Fibroblast of lung (primary cell): ENCODE data around the gene SLK. TPM values are rescaled to one million over a fixed set of nuclear protein-coding genes. Genes with fewer than 3 reads are reported as not detected.

Experiments
- DNase-seq, 2 donors: peaks; one replicate each; pipeline versions ENCODE4 v3.0.0 to v3.0.0-alpha.2; 2010; ENCODE audit warnings: low read depth in 2 of 2
- H2AFZ ChIP-seq: 2 replicates; pipeline ENCODE4 v1.5.1; 2012; ENCODE audit warnings: low read length, control low read depth, inconsistent platforms
- H3K27ac ChIP-seq: 2 replicates; pipeline ENCODE4 v1.5.1; 2011; ENCODE audit warnings: low read length, control low read depth; ENCODE audit not compliant: insufficient read depth
- H3K27me3 ChIP-seq: 2 replicates; pipeline ENCODE4 v1.5.1; 2011; ENCODE audit warnings: mild to moderate bottlenecking, low read length; ENCODE audit not compliant: control insufficient read depth, insufficient read depth
- H3K36me3 ChIP-seq: 2 replicates; pipeline ENCODE4 v1.5.1; 2011; ENCODE audit warnings: low read length; ENCODE audit not compliant: control insufficient read depth, insufficient read depth
- H3K4me1 ChIP-seq: 2 replicates; pipeline ENCODE4 v1.5.1; 2011; ENCODE audit warnings: low read length; ENCODE audit not compliant: control insufficient read depth, insufficient read depth; ENCODE audit errors: extremely low read depth
- H3K4me2 ChIP-seq: 2 replicates; pipeline ENCODE4 v1.5.1; 2011; ENCODE audit warnings: low read length, control low read depth; ENCODE audit not compliant: insufficient read depth; ENCODE audit errors: extremely low read depth
- H3K4me3 ChIP-seq, 4 experiments: fragments of 200-600 bp in 1 of 4; sonication (generic) in 1 of 4; replicated peaks in 1 of 4; 2 replicates each; pipeline ENCODE4 v1.5.1; 2011 to 2016; ENCODE audit warnings: low read length in 4 of 4, low read depth in 3 of 4, mild to moderate bottlenecking in 3 of 4, control low read depth in 2 of 4, inconsistent platforms in 1 of 4, mixed read lengths in 1 of 4; ENCODE audit not compliant: insufficient read depth in 1 of 4; ENCODE audit errors: control extremely low read depth in 1 of 4
- H3K79me2 ChIP-seq: 2 replicates; pipeline ENCODE4 v1.5.1; 2012; ENCODE audit warnings: mild to moderate bottlenecking, low read length, inconsistent platforms; ENCODE audit not compliant: control insufficient read depth, insufficient read depth
- H3K9ac ChIP-seq: 2 replicates; pipeline ENCODE4 v1.5.1; 2011; ENCODE audit warnings: mild to moderate bottlenecking, low read length, control low read depth; ENCODE audit not compliant: insufficient read depth
- H3K9me3 ChIP-seq: 2 replicates; pipeline ENCODE4 v1.5.1; 2012; ENCODE audit warnings: low read depth, low read length; ENCODE audit not compliant: control insufficient read depth, insufficient read depth
- H4K20me1 ChIP-seq: 2 replicates; pipeline ENCODE4 v1.5.1; 2011; ENCODE audit warnings: low read length; ENCODE audit not compliant: control insufficient read depth, insufficient read depth; ENCODE audit errors: extremely low read depth
- EZH2 ChIP-seq: IDR thresholded peaks from 2 replicates; pipeline ENCODE4 v1.5.1; 2012; ENCODE audit warnings: low read length, control low read depth, mild to moderate bottlenecking; ENCODE audit errors: missing control alignments
- polyA plus RNA-seq, 2 donors: library from polyadenylated mRNA; depleted of rRNA in 1 of 2; stranded (reverse) in 1 of 2; unstranded in 1 of 2; fragments of >200 nt; gene quantifications; 2 replicates each; pipeline ENCODE4 v1.2.1, GENCODE V29; 2011 to 2012; ENCODE audit warnings: missing spikeins in 1 of 2
- total RNA-seq: library from RNA; depleted of rRNA; stranded (reverse); fragments of >200 nt; gene quantifications from 2 replicates; pipeline ENCODE4 v1.2.1, GENCODE V29; 2014
- TF ChIP-seq, protein P1 (sequence below), 2 donors: IDR thresholded peaks in 1 of 2; conservative IDR thresholded peaks in 1 of 2; 1 replicate in 1 of 2; 2 replicates in 1 of 2; pipeline ENCODE4 v1.5.1; 2011 to 2012; ENCODE audit warnings: low read length in 2 of 2, control low read depth in 1 of 2, inconsistent platforms in 1 of 2, low read depth in 1 of 2, mild to moderate bottlenecking in 1 of 2

SLK gene
- total and polyA plus RNA-seq, 2 donors (not counting 1 experiment from before 2014, with no cell fraction given) = 18.2 to 63.1 TPM

- H3K4me2 ChIP-seq = no peak overlapping the region
- H3K9ac ChIP-seq = no peak overlapping the region
- no peak for TF ChIP-seq EZH2
- TF ChIP-seq, protein P1, sequence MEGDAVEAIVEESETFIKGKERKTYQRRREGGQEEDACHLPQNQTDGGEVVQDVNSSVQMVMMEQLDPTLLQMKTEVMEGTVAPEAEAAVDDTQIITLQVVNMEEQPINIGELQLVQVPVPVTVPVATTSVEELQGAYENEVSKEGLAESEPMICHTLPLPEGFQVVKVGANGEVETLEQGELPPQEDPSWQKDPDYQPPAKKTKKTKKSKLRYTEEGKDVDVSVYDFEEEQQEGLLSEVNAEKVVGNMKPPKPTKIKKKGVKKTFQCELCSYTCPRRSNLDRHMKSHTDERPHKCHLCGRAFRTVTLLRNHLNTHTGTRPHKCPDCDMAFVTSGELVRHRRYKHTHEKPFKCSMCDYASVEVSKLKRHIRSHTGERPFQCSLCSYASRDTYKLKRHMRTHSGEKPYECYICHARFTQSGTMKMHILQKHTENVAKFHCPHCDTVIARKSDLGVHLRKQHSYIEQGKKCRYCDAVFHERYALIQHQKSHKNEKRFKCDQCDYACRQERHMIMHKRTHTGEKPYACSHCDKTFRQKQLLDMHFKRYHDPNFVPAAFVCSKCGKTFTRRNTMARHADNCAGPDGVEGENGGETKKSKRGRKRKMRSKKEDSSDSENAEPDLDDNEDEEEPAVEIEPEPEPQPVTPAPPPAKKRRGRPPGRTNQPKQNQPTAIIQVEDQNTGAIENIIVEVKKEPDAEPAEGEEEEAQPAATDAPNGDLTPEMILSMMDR (conservative IDR thresholded peaks at IDR 0.05 in 1 of 2, IDR thresholded peaks at IDR 0.05 in 1 of 2; ENCODE audit: low read depth in 1 of 2, low read length in 2 of 2) = no peak
- no peak overlapping the region for H2AFZ ChIP-seq
- H3K27ac ChIP-seq = no peak overlapping the region
- H4K20me1 ChIP-seq = no peaks in the 10 kb centered on the region
- H3K4me1 ChIP-seq = peaks cover 6% of the 10 kb centered on the region
- H3K79me2 ChIP-seq = peaks cover 58% of the 10 kb centered on the region
- no peaks in the 10 kb centered on the region for H3K36me3 ChIP-seq
- no peak for DNase-seq
- no peak overlapping the region for H3K4me3 ChIP-seq
- no peaks in the 10 kb centered on the region for H3K27me3 ChIP-seq
- H3K9me3 ChIP-seq = no peaks in the 10 kb centered on the region
Measured at GRCh38 chr10:103986360-103986759, 19.4 kb downstream of the SLK start.

GRCh38 chr10:103990121-103990520, 23.2 kb downstream of the SLK start:
- Histone ChIP-seq H3K4me2 (peak overlapping the region; percentile 56), H3K9me3 (no peaks in the 10 kb centered on the region), H3K9ac (no peak overlapping the region), H4K20me1 (no peaks in the 10 kb centered on the region), H3K27me3 (no peaks in the 10 kb centered on the region), H3K4me3 (no peak overlapping the region), H3K4me1 (peaks cover 2% of the 10 kb centered on the region), H2AFZ (no peak overlapping the region), H3K36me3 (no peaks in the 10 kb centered on the region), H3K79me2 (peaks cover 25% of the 10 kb centered on the region), H3K27ac (no peak overlapping the region)
- no peak for TF ChIP-seq EZH2
- TF ChIP-seq, protein P1 (conservative IDR thresholded peaks at IDR 0.05 in 1 of 2, IDR thresholded peaks at IDR 0.05 in 1 of 2; ENCODE audit: low read depth in 1 of 2, low read length in 2 of 2) = no peak
- DNase-seq = peak in 1 of 2 donors; percentile 17

DNA sequence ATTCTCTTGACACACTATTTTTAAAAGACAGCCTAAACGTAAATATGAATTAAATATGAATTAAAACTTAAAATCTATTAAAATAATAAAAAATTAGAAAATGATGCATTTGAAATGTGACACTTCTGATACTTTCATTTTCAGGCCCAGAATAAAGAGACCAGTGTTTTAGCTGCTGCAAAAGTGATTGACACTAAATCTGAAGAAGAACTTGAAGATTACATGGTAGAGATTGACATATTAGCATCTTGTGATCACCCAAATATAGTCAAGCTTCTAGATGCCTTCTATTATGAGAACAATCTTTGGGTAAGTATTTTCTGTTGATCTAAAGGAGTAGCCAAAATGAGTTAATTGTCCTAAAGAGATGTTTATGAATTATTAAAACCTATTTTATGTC, 23.6 kb downstream of the SLK start:
- H3K9ac ChIP-seq = no peak overlapping the region
- H4K20me1 ChIP-seq = no peaks in the 10 kb centered on the region
- no peak overlapping the region for H3K4me3 ChIP-seq
- DNase-seq = no peak
- H3K79me2 ChIP-seq = peaks cover 21% of the 10 kb centered on the region
- no peak for TF ChIP-seq EZH2
- TF ChIP-seq, protein P1 (conservative IDR thresholded peaks at IDR 0.05 in 1 of 2, IDR thresholded peaks at IDR 0.05 in 1 of 2; ENCODE audit: low read depth in 1 of 2, low read length in 2 of 2) = no peak
- H2AFZ ChIP-seq = no peak overlapping the region
- no peak overlapping the region for H3K27ac ChIP-seq
- no peaks in the 10 kb centered on the region for H3K27me3 ChIP-seq
- peak overlapping the region; percentile 56 for H3K4me2 ChIP-seq
- no peaks in the 10 kb centered on the region for H3K9me3 ChIP-seq
- no peaks in the 10 kb centered on the region for H3K36me3 ChIP-seq
- peaks cover 2% of the 10 kb centered on the region for H3K4me1 ChIP-seq
